ENCODE data around the gene DRAXIN.

DRAXIN gene

DNA sequence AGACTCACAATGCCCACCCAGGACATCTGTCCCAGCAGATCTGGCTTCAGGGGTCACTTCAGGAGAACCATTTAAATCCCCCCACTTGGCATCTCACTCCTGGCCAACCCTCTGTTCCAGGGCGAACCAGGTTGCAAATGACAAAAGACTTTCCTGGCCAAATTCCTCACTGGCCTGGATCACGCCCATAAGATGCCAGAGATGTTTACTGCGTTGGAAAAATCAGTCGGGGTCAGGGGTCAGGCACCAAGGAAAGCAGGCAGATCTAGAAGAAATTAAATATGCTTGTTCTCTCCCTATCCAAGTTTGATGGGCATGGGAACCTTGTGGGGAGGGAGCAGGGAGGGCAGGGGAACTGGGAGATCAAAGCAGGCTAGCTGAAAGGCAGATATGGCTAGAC is 29.8 kb downstream of the DRAXIN start:
- peaks cover 3% of the 10 kb centered on the region for H3K4me1 ChIP-seq (ENCODE audit: control insufficient read depth, insufficient read depth, low read length, poor library complexity, severe bottlenecking)
- no peaks in the 10 kb centered on the region for H3K36me3 ChIP-seq (ENCODE audit: control insufficient read depth, insufficient read depth, low read length)
- no peak for DNase-seq
- H3K27me3 ChIP-seq (replicated peaks; ENCODE audit: control insufficient read depth, insufficient read depth, low read length, poor library complexity, severe bottlenecking): no peaks in the 10 kb centered on the region
- no peaks in the 10 kb centered on the region for H3K9me3 ChIP-seq (ENCODE audit: control insufficient read depth, low read length)
- no peak overlapping the region for H3K27ac ChIP-seq (ENCODE audit: insufficient read depth, low read length, poor library complexity, severe bottlenecking)
- no peak overlapping the region for H3K4me3 ChIP-seq (ENCODE audit: insufficient read depth, low read depth, low read length, poor library complexity, severe bottlenecking)

DNA sequence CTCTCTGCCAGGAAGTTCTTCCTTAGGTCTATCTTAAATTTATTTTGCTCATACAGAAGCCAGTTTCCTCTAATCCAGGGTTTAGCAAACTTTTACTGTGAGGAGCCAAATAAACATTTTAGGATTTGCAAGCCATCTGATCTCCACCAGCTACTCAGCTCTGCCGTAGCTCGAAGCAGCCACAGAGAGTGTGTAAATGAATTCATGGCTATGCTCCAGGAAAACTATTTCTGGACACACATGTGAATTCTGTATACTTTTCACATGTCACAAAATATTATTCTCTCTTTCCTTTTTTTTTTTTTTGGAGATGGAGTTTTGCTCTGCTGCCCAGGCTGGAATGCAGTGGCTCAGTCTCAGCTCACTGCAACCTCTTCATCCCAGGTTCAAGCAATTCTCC is 31.0 kb downstream of the DRAXIN start:
- Histone ChIP-seq H3K36me3 (ENCODE audit: control insufficient read depth, insufficient read depth, low read length) (no peaks in the 10 kb centered on the region), H3K27me3 (replicated peaks; ENCODE audit: control insufficient read depth, insufficient read depth, low read length, poor library complexity, severe bottlenecking) (no peaks in the 10 kb centered on the region), H3K4me1 (ENCODE audit: control insufficient read depth, insufficient read depth, low read length, poor library complexity, severe bottlenecking) (peaks cover 3% of the 10 kb centered on the region), H3K9me3 (ENCODE audit: control insufficient read depth, low read length) (no peaks in the 10 kb centered on the region), H3K4me3 (ENCODE audit: insufficient read depth, low read depth, low read length, poor library complexity, severe bottlenecking) (no peak overlapping the region), H3K27ac (ENCODE audit: insufficient read depth, low read length, poor library complexity, severe bottlenecking) (no peak overlapping the region)
- no peak for DNase-seq

DNA sequence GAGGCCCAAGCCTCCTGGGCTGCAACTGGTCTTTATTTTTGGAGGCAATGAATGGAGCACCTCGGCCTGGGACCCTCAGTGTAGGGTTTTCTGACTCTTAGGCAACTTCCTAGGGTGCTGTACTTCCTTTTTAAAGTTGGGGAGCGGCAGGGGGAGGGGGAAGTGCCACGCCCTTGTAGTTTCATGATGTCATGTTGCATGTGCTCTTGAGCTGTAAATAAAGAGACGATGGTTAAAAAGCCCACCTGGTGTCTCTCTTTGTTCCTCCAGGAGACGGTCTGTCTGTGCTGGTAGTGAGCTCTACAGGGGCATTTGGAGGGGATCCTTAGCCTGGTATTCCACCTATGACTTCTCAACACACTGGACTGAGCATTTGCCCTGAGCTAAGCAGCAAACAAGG is 34.1 kb downstream of the DRAXIN start:
- H3K27ac ChIP-seq (ENCODE audit: insufficient read depth, low read length, poor library complexity, severe bottlenecking): no peak overlapping the region
- peaks cover 17% of the 10 kb centered on the region for H3K4me1 ChIP-seq (ENCODE audit: control insufficient read depth, insufficient read depth, low read length, poor library complexity, severe bottlenecking)
- DNase-seq: no peak

DNA sequence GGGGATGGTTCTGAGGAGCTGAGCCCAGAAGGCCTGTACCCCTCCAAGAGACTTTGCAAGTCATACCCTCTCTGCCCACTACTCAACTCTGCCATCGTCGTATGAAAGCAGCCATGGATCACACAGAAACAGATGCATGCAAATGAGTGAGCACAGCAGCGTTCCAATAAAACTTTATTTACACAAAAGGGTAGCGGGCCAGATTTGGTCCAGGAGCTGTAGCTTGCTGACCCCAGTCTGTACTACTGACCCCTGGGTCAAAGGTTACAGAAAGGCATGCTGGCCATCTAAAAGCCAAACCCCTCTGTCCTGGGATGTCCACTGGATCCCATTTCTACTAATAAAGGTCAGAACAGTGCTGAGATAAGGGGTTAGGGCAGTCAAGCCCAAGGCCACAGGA is 35.6 kb downstream of the DRAXIN start:
- Histone ChIP-seq H3K9me3 (ENCODE audit: control insufficient read depth, low read length) (no peaks in the 10 kb centered on the region), H3K27me3 (replicated peaks; ENCODE audit: control insufficient read depth, insufficient read depth, low read length, poor library complexity, severe bottlenecking) (no peaks in the 10 kb centered on the region), H3K27ac (ENCODE audit: insufficient read depth, low read length, poor library complexity, severe bottlenecking) (no peak overlapping the region), H3K4me1 (ENCODE audit: control insufficient read depth, insufficient read depth, low read length, poor library complexity, severe bottlenecking) (peaks cover 21% of the 10 kb centered on the region), H3K36me3 (ENCODE audit: control insufficient read depth, insufficient read depth, low read length) (no peaks in the 10 kb centered on the region), H3K4me3 (ENCODE audit: insufficient read depth, low read depth, low read length, poor library complexity, severe bottlenecking) (no peak overlapping the region)
- no peak for DNase-seq

More for the DNA sequence above, 34.1 kb downstream of the DRAXIN start:
- H3K9me3 ChIP-seq (ENCODE audit: control insufficient read depth, low read length): no peaks in the 10 kb centered on the region
- H3K36me3 ChIP-seq (ENCODE audit: control insufficient read depth, insufficient read depth, low read length): no peaks in the 10 kb centered on the region
- no peak overlapping the region for H3K4me3 ChIP-seq (ENCODE audit: insufficient read depth, low read depth, low read length, poor library complexity, severe bottlenecking)
- no peaks in the 10 kb centered on the region for H3K27me3 ChIP-seq (replicated peaks; ENCODE audit: control insufficient read depth, insufficient read depth, low read length, poor library complexity, severe bottlenecking)

DNA sequence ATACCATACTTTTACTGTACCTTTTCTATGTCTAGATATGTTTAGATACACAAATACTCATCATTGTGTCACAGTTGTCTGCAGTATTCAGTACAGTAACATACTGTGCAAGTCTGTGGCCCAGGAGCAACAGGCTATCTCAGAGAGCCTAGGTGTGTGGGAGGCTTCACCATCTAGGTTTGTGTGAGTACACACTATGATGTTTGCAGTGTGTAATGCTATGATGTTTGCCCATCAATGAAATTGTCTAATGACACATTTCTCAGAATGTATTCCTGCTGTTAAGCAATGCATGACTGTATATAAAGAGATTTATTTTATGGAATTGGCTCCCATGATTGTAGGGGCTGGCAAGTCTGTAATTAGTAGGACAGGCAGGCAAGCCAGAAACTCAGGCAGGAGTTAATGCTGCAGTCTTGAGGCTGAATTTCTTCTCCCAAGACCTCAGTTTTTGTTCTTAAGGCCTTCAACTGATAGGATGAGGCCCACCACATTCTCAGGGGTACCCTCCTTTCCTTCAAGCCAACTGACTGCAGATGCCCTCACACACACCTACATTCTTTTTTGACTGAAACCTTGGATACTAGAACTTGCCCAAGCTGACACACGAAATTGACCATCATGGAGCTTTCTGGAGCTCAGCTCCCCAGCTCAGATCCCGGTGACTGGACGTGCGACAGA is 36.8 kb downstream of the DRAXIN start:
- Histone ChIP-seq H3K4me1 (ENCODE audit: control insufficient read depth, insufficient read depth, low read length, poor library complexity, severe bottlenecking) (peaks cover 21% of the 10 kb centered on the region), H3K27ac (ENCODE audit: insufficient read depth, low read length, poor library complexity, severe bottlenecking) (no peak overlapping the region), H3K27me3 (replicated peaks; ENCODE audit: control insufficient read depth, insufficient read depth, low read length, poor library complexity, severe bottlenecking) (no peaks in the 10 kb centered on the region), H3K4me3 (ENCODE audit: insufficient read depth, low read depth, low read length, poor library complexity, severe bottlenecking) (no peak overlapping the region), H3K9me3 (ENCODE audit: control insufficient read depth, low read length) (no peaks in the 10 kb centered on the region), H3K36me3 (ENCODE audit: control insufficient read depth, insufficient read depth, low read length) (no peaks in the 10 kb centered on the region)
- DNase-seq: no peak

DNA sequence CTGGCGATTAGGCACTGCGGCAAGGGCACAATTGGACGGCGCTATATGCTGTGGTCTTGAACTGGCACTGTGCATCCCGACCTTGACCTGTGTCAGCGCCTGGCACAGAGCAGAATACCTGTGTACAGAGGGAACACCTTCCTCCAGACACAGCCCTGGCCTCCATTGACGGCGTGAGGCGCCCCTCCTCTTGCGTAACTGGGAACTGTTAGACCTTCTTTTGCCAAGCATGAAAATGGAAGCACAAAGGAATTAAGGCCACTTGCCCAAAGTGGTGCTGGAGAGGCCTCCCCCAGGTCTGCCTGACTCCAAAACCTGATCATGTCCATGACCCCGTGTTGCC is 37.6 kb downstream of the DRAXIN start:
- DNase-seq: no peak
- Histone ChIP-seq H3K4me3 (ENCODE audit: insufficient read depth, low read depth, low read length, poor library complexity, severe bottlenecking) (no peak overlapping the region), H3K27me3 (replicated peaks; ENCODE audit: control insufficient read depth, insufficient read depth, low read length, poor library complexity, severe bottlenecking) (no peaks in the 10 kb centered on the region), H3K4me1 (ENCODE audit: control insufficient read depth, insufficient read depth, low read length, poor library complexity, severe bottlenecking) (peaks cover 21% of the 10 kb centered on the region), H3K9me3 (ENCODE audit: control insufficient read depth, low read length) (no peaks in the 10 kb centered on the region), H3K36me3 (ENCODE audit: control insufficient read depth, insufficient read depth, low read length) (no peaks in the 10 kb centered on the region), H3K27ac (ENCODE audit: insufficient read depth, low read length, poor library complexity, severe bottlenecking) (no peak overlapping the region)

DNA sequence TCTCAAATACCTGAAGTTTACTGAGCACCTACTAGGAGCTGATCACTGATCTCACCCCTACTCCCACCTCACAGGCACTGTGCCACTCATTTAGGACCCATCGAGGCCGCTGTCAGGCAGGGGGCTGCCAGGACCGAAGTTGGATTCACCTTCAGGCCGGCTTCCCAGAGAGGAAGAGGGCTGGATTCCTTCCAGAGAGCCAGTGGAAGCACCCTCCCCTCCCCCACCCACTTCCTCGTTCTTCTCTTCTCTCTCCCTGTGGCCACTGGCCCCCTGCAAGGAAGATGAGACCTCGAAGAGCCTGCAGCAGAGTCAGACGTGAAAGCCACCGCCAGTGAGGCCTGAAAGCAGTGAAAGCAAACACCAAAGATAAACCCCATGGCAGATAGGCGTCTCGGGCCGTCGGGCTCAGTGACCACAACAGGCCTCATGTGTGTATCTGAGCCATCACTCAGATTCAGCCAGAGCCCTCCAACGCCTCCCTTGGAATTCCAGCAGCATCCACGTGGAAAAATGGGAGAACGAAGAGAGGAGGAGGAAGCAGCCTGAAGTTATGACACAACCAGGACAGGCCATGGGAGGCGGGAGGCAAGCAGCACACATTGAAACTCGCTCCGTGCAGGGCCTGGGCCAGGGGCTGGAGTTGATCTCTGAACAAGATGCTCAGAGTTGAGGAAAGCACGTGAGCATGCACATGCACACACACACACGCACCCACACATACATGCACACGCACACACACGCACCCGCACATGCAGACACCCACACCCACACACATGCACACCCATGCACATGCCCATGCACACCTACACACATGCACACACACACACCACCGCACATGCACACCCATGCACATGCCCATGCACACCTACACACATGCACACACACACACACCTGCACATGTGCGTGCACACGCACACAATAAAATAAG is 38.3 kb downstream of the DRAXIN start:
- H3K9me3 ChIP-seq (ENCODE audit: control insufficient read depth, low read length): no peaks in the 10 kb centered on the region
- H3K27me3 ChIP-seq (replicated peaks; ENCODE audit: control insufficient read depth, insufficient read depth, low read length, poor library complexity, severe bottlenecking): no peaks in the 10 kb centered on the region
- no peak overlapping the region for H3K27ac ChIP-seq (ENCODE audit: insufficient read depth, low read length, poor library complexity, severe bottlenecking)
- no peaks in the 10 kb centered on the region for H3K36me3 ChIP-seq (ENCODE audit: control insufficient read depth, insufficient read depth, low read length)
- no peak overlapping the region for H3K4me3 ChIP-seq (ENCODE audit: insufficient read depth, low read depth, low read length, poor library complexity, severe bottlenecking)
- no peak for DNase-seq
- peaks cover 21% of the 10 kb centered on the region for H3K4me1 ChIP-seq (ENCODE audit: control insufficient read depth, insufficient read depth, low read length, poor library complexity, severe bottlenecking)

DNA sequence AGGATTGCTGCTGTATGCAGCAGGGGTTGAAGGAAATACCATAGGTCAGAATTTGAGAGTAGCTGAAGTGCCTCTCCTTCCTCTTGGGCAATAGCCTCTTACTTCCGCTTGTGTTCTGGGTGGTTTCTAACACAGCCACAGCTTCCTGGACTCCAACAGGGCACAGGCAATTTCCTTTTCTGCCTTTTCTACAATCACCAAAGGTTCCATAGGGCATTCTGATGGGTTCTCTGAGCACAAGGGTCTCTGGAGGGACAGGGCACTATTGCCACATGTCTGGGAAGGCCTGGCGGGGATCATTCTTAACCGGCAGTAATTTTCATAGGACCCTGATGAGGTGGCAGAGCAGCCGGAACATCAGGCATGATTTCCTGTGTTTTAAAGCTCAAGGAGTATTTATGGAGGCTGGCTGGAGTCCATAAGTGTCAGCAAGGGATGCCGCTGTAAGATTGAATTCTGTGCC is 39.0 kb downstream of the DRAXIN start:
- Histone ChIP-seq H3K9me3 (ENCODE audit: control insufficient read depth, low read length) (no peaks in the 10 kb centered on the region), H3K4me1 (ENCODE audit: control insufficient read depth, insufficient read depth, low read length, poor library complexity, severe bottlenecking) (peaks cover 21% of the 10 kb centered on the region), H3K27me3 (replicated peaks; ENCODE audit: control insufficient read depth, insufficient read depth, low read length, poor library complexity, severe bottlenecking) (no peaks in the 10 kb centered on the region), H3K36me3 (ENCODE audit: control insufficient read depth, insufficient read depth, low read length) (no peaks in the 10 kb centered on the region), H3K27ac (ENCODE audit: insufficient read depth, low read length, poor library complexity, severe bottlenecking) (peak overlapping the region; percentile 42), H3K4me3 (ENCODE audit: insufficient read depth, low read depth, low read length, poor library complexity, severe bottlenecking) (no peak overlapping the region)
- DNase-seq: peak in 2 of 3 donors; percentile 9 to 33

DNA sequence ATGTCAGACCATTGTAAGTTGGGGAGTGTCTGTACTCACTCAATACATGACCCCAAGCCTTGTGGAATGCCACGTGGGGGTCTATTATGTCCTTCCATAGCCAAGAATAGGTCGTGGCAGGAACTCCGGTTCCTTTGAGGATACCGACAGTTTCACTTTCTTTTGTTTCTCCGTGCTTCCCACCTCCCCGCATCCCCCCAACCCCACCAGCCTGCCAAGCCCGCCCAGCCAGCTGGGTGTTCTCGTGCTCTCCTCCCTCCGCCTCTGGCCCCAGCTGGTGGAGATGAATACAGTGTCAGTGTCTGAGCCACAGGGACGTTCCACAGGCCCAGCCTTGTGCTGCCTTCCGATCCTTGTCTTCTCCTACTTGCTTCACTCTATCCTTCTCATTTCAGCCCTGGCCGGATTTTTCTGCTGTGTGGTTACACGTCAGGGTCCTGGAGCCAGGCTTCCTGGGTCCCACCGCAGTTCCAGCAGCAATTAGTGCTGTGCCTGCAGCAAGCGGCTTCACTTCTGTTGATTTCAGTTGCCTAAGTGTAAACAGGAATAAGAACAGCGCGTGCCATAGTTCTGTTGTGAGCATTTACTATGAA is 40.3 kb downstream of the DRAXIN start:
- Histone ChIP-seq H3K27me3 (replicated peaks; ENCODE audit: control insufficient read depth, insufficient read depth, low read length, poor library complexity, severe bottlenecking) (no peaks in the 10 kb centered on the region), H3K36me3 (ENCODE audit: control insufficient read depth, insufficient read depth, low read length) (no peaks in the 10 kb centered on the region), H3K4me3 (ENCODE audit: insufficient read depth, low read depth, low read length, poor library complexity, severe bottlenecking) (peak overlapping the region; percentile 16), H3K27ac (ENCODE audit: insufficient read depth, low read length, poor library complexity, severe bottlenecking) (no peak overlapping the region), H3K4me1 (ENCODE audit: control insufficient read depth, insufficient read depth, low read length, poor library complexity, severe bottlenecking) (peaks cover 30% of the 10 kb centered on the region), H3K9me3 (ENCODE audit: control insufficient read depth, low read length) (no peaks in the 10 kb centered on the region)
- DNase-seq: no peak

DNA sequence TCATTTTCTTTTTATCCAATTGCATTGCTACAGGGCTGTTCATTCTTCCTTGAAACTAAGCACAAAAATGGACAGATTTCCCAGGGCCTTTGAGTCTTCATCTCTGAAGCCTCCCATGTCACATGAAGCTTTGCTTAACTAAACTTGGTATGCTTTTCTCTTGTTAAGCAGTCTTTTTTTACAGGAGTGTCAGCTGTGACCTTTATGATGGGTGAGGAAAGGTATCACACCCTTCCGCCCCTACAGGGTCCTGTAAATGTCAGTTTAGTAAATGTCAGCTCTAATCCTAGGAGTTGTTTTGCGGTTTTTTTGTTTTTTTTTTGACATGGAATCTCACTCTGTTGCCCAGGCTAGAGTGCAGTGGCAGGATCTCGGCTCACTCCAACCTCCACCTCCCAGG is 41.8 kb downstream of the DRAXIN start:
- H3K27ac ChIP-seq (ENCODE audit: insufficient read depth, low read length, poor library complexity, severe bottlenecking): no peak overlapping the region
- H3K36me3 ChIP-seq (ENCODE audit: control insufficient read depth, insufficient read depth, low read length): no peaks in the 10 kb centered on the region
- no peak for DNase-seq
- peaks cover 43% of the 10 kb centered on the region for H3K4me1 ChIP-seq (ENCODE audit: control insufficient read depth, insufficient read depth, low read length, poor library complexity, severe bottlenecking)
- H3K4me3 ChIP-seq (ENCODE audit: insufficient read depth, low read depth, low read length, poor library complexity, severe bottlenecking): no peak overlapping the region
- H3K9me3 ChIP-seq (ENCODE audit: control insufficient read depth, low read length): no peaks in the 10 kb centered on the region
- no peaks in the 10 kb centered on the region for H3K27me3 ChIP-seq (replicated peaks; ENCODE audit: control insufficient read depth, insufficient read depth, low read length, poor library complexity, severe bottlenecking)

Data from effector memory CD4-positive, alpha-beta T cell (primary cell).